ENCODE measurements around the gene EVX2. TPM values are rescaled to one million over a fixed set of nuclear protein-coding genes. Genes with fewer than 3 reads are reported as not detected.

EVX2 gene
- total and polyA plus RNA-seq, 12 donors = not detected

- 10 to 13% (median 11%) methylated on average over 17 to 62 of the region's 62 CpGs for WGBS, 4 donors
- Histone ChIP-seq H3K9me3 (replicated peaks in 1 of 3) (no peaks in the 10 kb centered on the region), H3K27ac (no peak overlapping the region), H3K4me3 (no peak overlapping the region), H3K4me1 (replicated peaks in 1 of 2) (peaks cover 0 to 4% of the 10 kb centered on the region in 2 donors), H3K36me3 (replicated peaks in 1 of 2) (no peaks in the 10 kb centered on the region), H3K27me3 (peaks cover 97% of the 10 kb centered on the region)
- no peak for TF ChIP-seq POLR2A (IDR thresholded peaks at IDR 0.05)
- intact Hi-C loops (cut with DNase I) = loop anchor here (5.0 to 10.0 kb wide), 2 partner anchors 395 to 397 kb away; no protein-coding TSS in a partner anchor
- DNase-seq = peak in 1 of 7 donors; percentile 20
These were observed 1.8 kb downstream of the EVX2 start for GRCh38 chr2:176081837-176082524.

GRCh38 chr2:176081376-176081836 is 2.4 kb downstream of the EVX2 start:
- 8 to 15% (median 13%) methylated on average over 17 of the region's 17 CpGs for WGBS, 4 donors
- no peak for TF ChIP-seq POLR2A (IDR thresholded peaks at IDR 0.05)
- no peak for TF ChIP-seq CTCF (IDR thresholded peaks at IDR 0.05)
- H3K4me3 ChIP-seq = no peak overlapping the region
- no peaks in the 10 kb centered on the region for H3K36me3 ChIP-seq (replicated peaks in 1 of 2)
- intact Hi-C loops (cut with DNase I) = loop anchor here (5.0 to 10.0 kb wide), 2 partner anchors 394 to 397 kb away; no protein-coding TSS in a partner anchor
- H3K9me3 ChIP-seq (replicated peaks in 1 of 3) = no peaks in the 10 kb centered on the region
- peaks cover 97% of the 10 kb centered on the region for H3K27me3 ChIP-seq
- peaks cover 0 to 4% of the 10 kb centered on the region in 2 donors for H3K4me1 ChIP-seq (replicated peaks in 1 of 2)
- DNase-seq = no peak
- H3K27ac ChIP-seq = no peak overlapping the region

GRCh38 chr2:176080540-176081375 is 3.0 kb downstream of the EVX2 start:
- peaks cover 98% of the 10 kb centered on the region for H3K27me3 ChIP-seq

More at GRCh38 chr2:176080540-176081375, 3.0 kb downstream of the EVX2 start:
- TF ChIP-seq POLR2A (IDR thresholded peaks at IDR 0.05) = no peak
- TF ChIP-seq CTCF (IDR thresholded peaks at IDR 0.05) = no peak
- intact Hi-C loops (cut with DNase I) = loop anchor here (5.0 to 10.0 kb wide), 2 partner anchors 393 to 396 kb away; no protein-coding TSS in a partner anchor
- H3K9me3 ChIP-seq (replicated peaks in 1 of 3) = no peaks in the 10 kb centered on the region
- no peaks in the 10 kb centered on the region for H3K36me3 ChIP-seq (replicated peaks in 1 of 2)
- no peak overlapping the region for H3K27ac ChIP-seq
- WGBS, 4 donors = 7 to 18% (median 11%) methylated on average over 43 to 68 of the region's 68 CpGs
- H3K4me1 ChIP-seq (replicated peaks in 1 of 2) = peaks cover 0 to 4% of the 10 kb centered on the region in 2 donors
- DNase-seq = peak in 1 of 7 donors; percentile 44
- H3K4me3 ChIP-seq = no peak overlapping the region

All from adrenal gland (tissue), 12 donors.